ENCODE results near the gene NRG2. TPM values are rescaled to one million over a fixed set of nuclear protein-coding genes. Genes with fewer than 3 reads are reported as not detected.

NRG2 gene
- total and polyA plus RNA-seq, 2 of the 4 experiments (the other 2 are of a cell fraction), result 0.18 TPM; not detected in 1

DNA sequence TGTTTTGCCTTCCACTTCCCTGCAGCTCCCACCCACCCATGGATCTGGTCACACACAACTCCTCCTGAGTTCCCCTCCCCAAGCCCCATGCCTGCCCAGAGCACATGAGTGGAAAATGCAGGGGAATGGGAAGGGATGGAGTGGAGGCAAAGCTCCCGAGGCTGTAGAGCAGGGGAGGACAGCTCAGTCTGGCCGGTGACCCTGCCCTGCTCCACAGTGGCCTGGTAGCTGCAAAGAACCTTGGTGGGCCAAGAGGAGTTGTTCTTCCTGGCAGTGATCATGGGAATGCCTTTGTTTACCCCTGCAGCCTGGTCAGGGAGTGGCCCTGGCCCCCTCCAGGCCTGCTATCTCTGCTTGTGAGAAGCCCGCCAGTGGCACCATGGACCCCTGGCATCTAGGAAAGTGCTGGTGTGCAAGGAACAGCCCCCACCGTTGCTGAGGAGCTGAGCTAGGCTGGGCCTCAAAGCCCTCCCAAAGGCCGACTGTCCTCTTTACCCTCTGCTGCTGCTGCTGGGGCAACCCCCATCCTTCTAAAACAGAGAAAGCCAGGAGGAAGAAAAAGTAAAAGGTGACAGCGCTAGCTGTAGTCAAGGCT lies 187.1 kb downstream of the NRG2 start:
- TF ChIP-seq MAZ (IDR thresholded peaks at IDR 0.05; ENCODE audit: borderline replicate concordance, low read depth, low read length), result no peak
- no peak for TF ChIP-seq MXI1 (IDR thresholded peaks at IDR 0.05; ENCODE audit: borderline replicate concordance, low read depth, low read length)
- no peak for TF ChIP-seq RAD21 (IDR thresholded peaks at IDR 0.05; ENCODE audit: low read length)
- TF ChIP-seq CEBPB (IDR thresholded peaks at IDR 0.05; ENCODE audit: low read depth, low read length), result no peak
- no peaks in the 10 kb centered on the region for H3K79me1 ChIP-seq (ENCODE audit: low read depth in 1 of 2, low read length in 2 of 2)
- H3K4me2 ChIP-seq (ENCODE audit: low read depth, low read length), result no peak overlapping the region
- no peak overlapping the region for H4K8ac ChIP-seq (ENCODE audit: low read depth in 2 of 2, low read length in 2 of 2)
- H3K23ac ChIP-seq (ENCODE audit: low read depth, low read length), result no peak overlapping the region
- no peak overlapping the region for H3K4me3 ChIP-seq (ENCODE audit: insufficient read depth, low read depth, low read length)
- no peaks in the 10 kb centered on the region for H3K36me3 ChIP-seq (ENCODE audit: control insufficient read depth, insufficient read depth, low read length)
- no TSS peak for BruUV-seq (replicated peaks)
- dilution Hi-C loops (cut with HindIII; ENCODE audit: low sequenced_read_pairs, unreplicated experiment), result no loop called here
- in situ Hi-C loops (cut with MboI; ENCODE audit: low sequenced_read_pairs), result no loop called here
- ATAC-seq (ENCODE audit: low read depth) (no peak), DNase-seq (no peak)
- no peak overlapping the region for H2BK120ac ChIP-seq (ENCODE audit: low read depth, low read length)
- H3K27me3 ChIP-seq (ENCODE audit: control insufficient read depth, insufficient read depth, low read length), result peaks cover 62% of the 10 kb centered on the region
- H3K18ac ChIP-seq (ENCODE audit: low read depth, low read length), result no peak overlapping the region
- H3K14ac ChIP-seq (replicated peaks; ENCODE audit: low read depth, low read length), result no peak overlapping the region
- H3K9me3 ChIP-seq (ENCODE audit: control insufficient read depth, insufficient read depth, low read length), result no peaks in the 10 kb centered on the region
- H3K4ac ChIP-seq (ENCODE audit: low read depth, low read length), result no peak overlapping the region
- no peak overlapping the region for H2AK5ac ChIP-seq (ENCODE audit: low read depth, low read length)
- H2BK15ac ChIP-seq (ENCODE audit: low read depth, low read length), result no peak overlapping the region
- no peaks in the 10 kb centered on the region for H3K4me1 ChIP-seq (ENCODE audit: control insufficient read depth, insufficient read depth, low read length)
- intact Hi-C loops (cut with micrococcal nuclease), result no loop called here
- no peak overlapping the region for H4K91ac ChIP-seq (ENCODE audit: insufficient read depth, low read depth, low read length)
- CTCF ChIA-PET, result no interaction called here
- no peak overlapping the region for H3K56ac ChIP-seq (ENCODE audit: extremely low read depth, insufficient read depth, low read length)
- no peak overlapping the region for H2BK5ac ChIP-seq (ENCODE audit: low read depth, low read length, poor library complexity, severe bottlenecking)
- H2AK9ac ChIP-seq (replicated peaks; ENCODE audit: low read depth, low read length, poor library complexity), result no peak overlapping the region
- H2BK20ac ChIP-seq (ENCODE audit: low read depth, low read length), result no peak overlapping the region
- no peak overlapping the region for H4K5ac ChIP-seq (ENCODE audit: low read depth, low read length)
- H2AFZ ChIP-seq (replicated peaks; ENCODE audit: low read length, poor library complexity), result no peak overlapping the region
- H3K9me1 ChIP-seq (ENCODE audit: insufficient read depth, low read length), result 0 out of 2 replicates have a peak, but pooled peaks cover 4% of the 10 kb centered on the region
- no peaks in the 10 kb centered on the region for H4K20me1 ChIP-seq (ENCODE audit: insufficient read depth, low read length)
- H3K9ac ChIP-seq (ENCODE audit: low read depth, low read length), result no peak overlapping the region
- POLR2A ChIA-PET (ENCODE audit: unreplicated experiment), result no interaction called here
- 33% methylated on average over 2 of the region's 6 CpGs; no CpG with 5 or more reads in 1 of the 2 experiments for WGBS, 2 experiments (ENCODE audit: extremely low coverage in 2 of 2, insufficient read length in 1 of 2)
- H3K27ac ChIP-seq (ENCODE audit: insufficient read depth, low read length), result no peak overlapping the region

Data from IMR-90 (cell line).